HCT116 (cell line): ENCODE data around the gene KLK15.

ENCODE experiments used
- CTCF ChIP-seq, 3 experiments: fragments of 200-600 bp in 1 of 3; sonication (generic) in 1 of 3; IDR thresholded peaks in 2 of 3; conservative IDR thresholded peaks in 1 of 3; 2 replicates each; pipeline ENCODE4 v1.5.1; 2012 to 2017; ENCODE audit warnings: low read depth in 2 of 3, low read length in 2 of 3, antibody characterized with exemption in 1 of 3, borderline replicate concordance in 1 of 3, control low read depth in 1 of 3, mild to moderate bottlenecking in 1 of 3, mixed read lengths in 1 of 3, mixed run types in 1 of 3, moderate library complexity in 1 of 3; ENCODE audit not compliant: insufficient read depth in 1 of 3
- POLR2A ChIP-seq: IDR thresholded peaks from 2 replicates; pipeline ENCODE4 v1.7.0; 2011; ENCODE audit warnings: borderline replicate concordance; ENCODE audit not compliant: insufficient read depth, insufficient read length; ENCODE audit errors: extremely low read depth
- YY1 ChIP-seq: IDR thresholded peaks from 2 replicates; pipeline ENCODE4 v1.6.1; 2011; ENCODE audit warnings: low read length, low read depth, moderate library complexity, mild to moderate bottlenecking; ENCODE audit not compliant: insufficient replicate concordance; ENCODE audit errors: extremely low read depth
- TF ChIP-seq, protein P1 (sequence below): IDR thresholded peaks from 2 replicates; pipeline ENCODE4 v1.6.1; 2012

DNA sequence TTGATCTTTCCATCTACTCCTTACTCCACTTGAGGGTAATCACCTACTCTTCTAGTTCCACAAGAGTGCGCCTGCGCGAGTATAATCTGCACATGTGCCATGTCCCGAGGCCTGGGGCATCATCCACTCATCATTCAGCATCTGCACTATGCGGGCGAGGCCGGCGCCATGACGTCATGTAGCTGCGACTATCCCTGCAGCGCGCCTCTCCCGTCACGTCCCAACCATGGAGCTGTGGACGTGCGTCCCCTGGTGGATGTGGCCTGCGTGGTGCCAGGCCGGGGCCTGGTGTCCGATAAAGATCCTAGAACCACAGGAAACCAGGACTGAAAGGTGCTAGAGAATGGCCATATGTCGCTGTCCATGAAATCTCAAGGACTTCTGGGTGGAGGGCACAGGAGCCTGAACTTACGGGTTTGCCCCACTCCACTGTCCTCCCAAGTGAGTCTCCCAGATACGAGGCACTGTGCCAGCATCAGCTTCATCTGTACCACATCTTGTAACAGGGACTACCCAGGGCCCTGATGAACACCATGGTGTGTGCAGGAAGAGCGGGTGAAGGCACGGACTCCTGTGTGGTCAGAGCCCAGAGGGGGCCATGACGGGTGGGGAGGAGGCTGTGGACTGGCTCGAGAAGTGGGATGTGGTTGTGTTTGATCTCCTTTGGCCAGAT is 37.2 kb upstream of the KLK15 start:
- TF ChIP-seq CTCF (IDR thresholded peaks at IDR 0.05 in 2 of 3, conservative IDR thresholded peaks at IDR 0.05 in 1 of 3; ENCODE audit: borderline replicate concordance in 1 of 3, insufficient read depth in 1 of 3, low read depth in 2 of 3, low read length in 2 of 3) (no peak), POLR2A (no peak), YY1 (no peak)
- TF ChIP-seq, protein P1, sequence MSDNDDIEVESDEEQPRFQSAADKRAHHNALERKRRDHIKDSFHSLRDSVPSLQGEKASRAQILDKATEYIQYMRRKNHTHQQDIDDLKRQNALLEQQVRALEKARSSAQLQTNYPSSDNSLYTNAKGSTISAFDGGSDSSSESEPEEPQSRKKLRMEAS, result no peak
